Panc1 (cell line): Measurements from ENCODE around the gene CCDC127.

Experiments used
- CTCF ChIP-seq: fragments of 450-650 bp; IDR thresholded peaks from 2 replicates; pipeline ENCODE4 v1.5.1; 2017; ENCODE audit warnings: mild to moderate bottlenecking
- POLR2AphosphoS5 ChIP-seq: IDR thresholded peaks from 2 replicates; pipeline ENCODE4 v1.6.1; 2012; ENCODE audit warnings: mild to moderate bottlenecking, low read depth, low read length, moderate library complexity
- REST ChIP-seq, 2 experiments: IDR thresholded peaks; 2 replicates each; pipeline ENCODE4 v1.6.1; 2011 to 2012; ENCODE audit warnings: low read depth in 2 of 2, control low read depth in 1 of 2, low read length in 1 of 2, mild to moderate bottlenecking in 1 of 2, moderate library complexity in 1 of 2; ENCODE audit not compliant: insufficient read depth in 1 of 2
- SIN3A ChIP-seq: IDR thresholded peaks from 2 replicates; pipeline ENCODE4 v1.6.1; 2012; ENCODE audit warnings: low read depth, mild to moderate bottlenecking, low read length, moderate library complexity, borderline replicate concordance; ENCODE audit not compliant: insufficient read depth
- TCF7L2 ChIP-seq: IDR thresholded peaks from 2 replicates; pipeline ENCODE4 v1.6.1; 2011; ENCODE audit warnings: mild to moderate bottlenecking, low read depth, low read length, inconsistent platforms

DNA sequence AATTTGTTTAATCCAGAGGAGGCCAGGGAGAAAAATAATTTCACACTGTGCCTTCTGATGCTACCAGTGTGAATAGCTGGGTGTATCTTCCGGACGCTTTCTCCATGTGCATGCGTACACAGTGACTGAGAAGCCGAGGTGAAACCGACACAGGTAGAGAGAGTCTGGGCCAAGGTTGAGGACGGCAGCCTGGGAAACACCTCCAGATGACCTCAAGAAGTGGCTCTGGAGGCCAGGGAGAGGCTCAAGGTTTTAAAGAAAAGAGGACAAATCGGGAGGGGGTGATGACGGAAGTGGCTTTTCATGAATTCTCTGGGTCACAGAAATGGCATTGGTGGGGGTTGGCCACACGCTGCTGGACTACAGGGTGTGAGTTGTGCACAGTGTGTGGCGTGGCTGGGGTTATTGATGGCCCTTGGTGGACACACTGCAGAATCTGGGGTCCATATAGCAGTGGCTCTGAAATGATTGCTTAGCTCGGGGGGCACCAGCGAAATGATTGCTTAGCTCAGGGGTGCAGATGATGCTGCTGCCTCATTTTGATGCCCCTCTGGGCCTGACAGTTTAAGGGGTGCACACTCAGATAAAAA is 60.7 kb downstream of the CCDC127 start:
- TF ChIP-seq CTCF: no peak
- TF ChIP-seq SIN3A: no peak
- TF ChIP-seq REST (IDR thresholded peaks at IDR 0.05; ENCODE audit: insufficient read depth in 1 of 2, low read depth in 2 of 2, low read length in 1 of 2): no peak
- TF ChIP-seq POLR2AphosphoS5: no peak
- TF ChIP-seq TCF7L2: no peak
